Stimulated activated CD4-positive, alpha-beta T cell treated with anti-CD3 and anti-CD28 coated beads, Interleukin-1b, Interleukin-23, amount 100 ng/mL, for 4 hours (primary cell): ENCODE data around the gene MDM1.

Experiments used
- DNase-seq, 2 donors: peaks; one replicate each; pipeline ENCODE4 v3.0.0-alpha.2; 2020; ENCODE audit warnings: low read depth in 2 of 2

The MDM1 gene, protein sequence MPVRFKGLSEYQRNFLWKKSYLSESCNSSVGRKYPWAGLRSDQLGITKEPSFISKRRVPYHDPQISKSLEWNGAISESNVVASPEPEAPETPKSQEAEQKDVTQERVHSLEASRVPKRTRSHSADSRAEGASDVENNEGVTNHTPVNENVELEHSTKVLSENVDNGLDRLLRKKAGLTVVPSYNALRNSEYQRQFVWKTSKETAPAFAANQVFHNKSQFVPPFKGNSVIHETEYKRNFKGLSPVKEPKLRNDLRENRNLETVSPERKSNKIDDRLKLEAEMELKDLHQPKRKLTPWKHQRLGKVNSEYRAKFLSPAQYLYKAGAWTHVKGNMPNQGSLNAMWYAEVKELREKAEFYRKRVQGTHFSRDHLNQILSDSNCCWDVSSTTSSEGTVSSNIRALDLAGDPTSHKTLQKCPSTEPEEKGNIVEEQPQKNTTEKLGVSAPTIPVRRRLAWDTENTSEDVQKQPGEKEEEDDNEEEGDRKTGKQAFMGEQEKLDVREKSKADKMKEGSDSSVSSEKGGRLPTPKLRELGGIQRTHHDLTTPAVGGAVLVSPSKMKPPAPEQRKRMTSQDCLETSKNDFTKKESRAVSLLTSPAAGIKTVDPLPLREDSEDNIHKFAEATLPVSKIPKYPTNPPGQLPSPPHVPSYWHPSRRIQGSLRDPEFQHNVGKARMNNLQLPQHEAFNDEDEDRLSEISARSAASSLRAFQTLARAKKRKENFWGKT

DNA sequence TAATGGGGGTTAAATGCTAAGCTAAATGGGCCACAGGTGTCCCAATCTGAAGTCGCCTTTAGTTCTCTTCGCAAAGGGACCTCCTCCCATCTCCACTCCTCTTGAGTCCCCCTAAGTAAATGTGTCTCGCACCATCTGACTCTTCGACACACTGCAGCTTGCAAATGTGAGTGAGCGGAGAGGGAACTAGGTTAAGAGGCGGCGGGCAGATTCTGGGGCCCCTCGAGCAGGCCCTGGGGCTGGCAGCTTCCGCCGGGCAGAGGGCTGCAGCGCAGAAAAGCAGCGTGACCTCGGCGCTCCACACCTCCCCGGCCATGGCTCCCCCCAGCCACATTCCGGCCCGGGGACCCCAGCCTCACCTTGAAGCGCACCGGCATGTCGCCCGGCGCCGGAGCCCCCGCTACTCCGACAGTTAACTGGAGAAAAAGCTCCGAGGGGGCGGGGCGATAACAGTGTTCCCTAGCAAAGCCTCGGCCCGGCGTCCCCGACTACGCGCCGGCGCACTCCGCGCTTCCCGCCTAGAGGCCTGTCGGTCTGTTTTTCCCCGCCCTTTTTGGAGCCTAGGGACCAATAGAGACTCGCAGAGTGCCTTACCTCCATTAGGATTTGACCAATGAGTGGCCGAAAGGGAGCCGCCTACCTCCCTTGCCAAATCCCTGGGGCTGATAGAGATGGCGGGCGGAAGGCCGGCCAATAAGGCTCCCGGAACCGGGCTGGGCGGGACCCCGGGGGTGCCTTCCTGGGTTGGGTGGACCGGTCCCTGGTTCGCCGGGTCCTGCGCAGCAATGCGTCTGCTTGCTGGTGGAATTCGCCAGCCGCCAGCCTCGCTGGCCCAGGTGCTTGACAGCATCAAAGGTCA, at the start of gene MDM1:
Gene MDM1 (minus strand): TSS at position 494 of the 859 bp plus-strand sequence. CDS start 117 bp downstream, at position 377.
- peak; percentile 92 to 93 for DNase-seq

DNA sequence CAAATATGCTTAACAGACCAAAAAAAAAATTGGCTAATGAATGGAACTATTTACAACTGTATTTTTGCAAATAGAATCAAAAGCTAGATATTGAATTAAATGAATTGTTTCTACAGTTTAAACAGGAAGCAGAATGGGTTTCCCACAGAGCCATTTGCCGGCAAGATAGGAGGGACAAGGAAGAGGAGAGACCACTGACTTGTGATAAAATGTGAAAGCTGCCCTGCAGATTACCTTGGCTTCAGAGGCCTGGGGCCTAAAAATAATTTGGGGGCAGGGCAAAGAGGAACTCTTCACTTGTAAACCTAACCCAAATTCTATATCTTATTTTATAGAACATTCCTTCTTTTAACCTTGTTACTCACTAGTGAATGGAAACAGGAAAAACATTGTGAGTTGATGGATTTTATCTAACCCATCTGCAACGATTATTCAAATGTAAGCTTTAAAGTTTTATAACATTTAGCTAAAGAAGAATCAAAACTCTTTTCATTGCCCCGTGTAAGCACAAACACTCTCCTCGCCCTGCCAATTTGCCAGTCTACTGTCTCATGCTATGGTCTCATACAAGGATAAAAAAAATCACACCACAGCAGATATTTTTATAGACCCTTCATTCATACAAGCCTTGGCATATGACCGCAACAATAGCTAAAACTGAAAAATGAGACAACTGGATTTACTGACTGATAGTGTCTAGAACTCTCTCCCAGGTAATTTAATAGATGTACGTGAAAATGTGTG, 49.5 kb upstream of the MDM1 start:
- DNase-seq = no peak

DNA sequence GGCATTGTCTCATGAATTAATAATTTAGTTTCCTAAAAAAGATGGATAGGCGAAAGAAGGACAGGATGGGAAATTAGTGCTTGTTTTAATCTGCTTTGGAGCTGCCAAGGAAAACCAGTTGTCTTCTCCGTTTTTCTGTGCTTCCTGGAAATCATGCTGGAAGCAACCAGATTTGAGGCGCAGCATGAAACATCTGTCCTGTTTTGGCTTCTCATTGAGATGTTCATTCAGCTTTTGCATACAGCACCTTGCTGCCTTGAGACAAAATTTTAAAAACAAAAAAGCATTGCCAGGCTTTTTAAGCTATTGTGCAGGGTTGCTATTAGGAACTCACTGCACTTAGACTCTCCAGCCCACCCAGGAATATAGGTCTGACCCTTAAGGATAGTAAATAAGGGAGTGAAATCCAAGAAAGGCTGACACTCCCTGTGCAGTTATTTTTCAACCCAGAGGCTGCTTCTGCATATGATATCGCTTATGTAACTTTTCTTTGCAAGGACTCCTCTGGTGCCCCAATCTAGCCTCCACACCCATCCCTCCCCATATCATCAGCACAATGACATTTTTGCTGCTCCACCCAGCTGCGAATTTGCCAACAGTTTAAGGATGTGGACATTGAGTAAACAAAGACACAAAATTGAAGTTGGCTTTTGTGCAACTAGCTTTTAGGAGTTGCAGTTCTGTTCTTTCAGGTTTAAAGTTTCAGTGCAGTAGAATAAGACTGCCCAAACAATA, 46.9 kb upstream of the MDM1 start:
- DNase-seq = no peak

DNA sequence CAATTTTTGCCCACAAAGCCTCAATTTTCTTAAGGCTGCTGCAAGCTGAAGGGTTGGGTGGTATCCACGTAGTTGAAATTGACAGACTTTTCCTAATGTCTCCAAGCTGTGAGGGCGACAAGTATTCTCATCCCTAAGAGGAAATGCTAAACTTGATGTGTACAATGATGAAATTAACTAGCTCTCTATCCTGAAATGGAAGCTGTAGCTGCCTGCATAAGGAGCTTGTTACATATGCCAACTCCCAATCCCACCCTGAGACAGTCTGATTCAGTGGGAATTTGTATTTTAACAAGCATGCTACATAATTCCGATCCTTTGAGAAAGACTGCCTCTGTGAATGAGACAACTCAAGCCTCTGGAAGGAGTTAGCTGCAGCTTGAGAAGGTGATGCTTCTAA, 45.7 kb upstream of the MDM1 start:
- DNase-seq = no peak

DNA sequence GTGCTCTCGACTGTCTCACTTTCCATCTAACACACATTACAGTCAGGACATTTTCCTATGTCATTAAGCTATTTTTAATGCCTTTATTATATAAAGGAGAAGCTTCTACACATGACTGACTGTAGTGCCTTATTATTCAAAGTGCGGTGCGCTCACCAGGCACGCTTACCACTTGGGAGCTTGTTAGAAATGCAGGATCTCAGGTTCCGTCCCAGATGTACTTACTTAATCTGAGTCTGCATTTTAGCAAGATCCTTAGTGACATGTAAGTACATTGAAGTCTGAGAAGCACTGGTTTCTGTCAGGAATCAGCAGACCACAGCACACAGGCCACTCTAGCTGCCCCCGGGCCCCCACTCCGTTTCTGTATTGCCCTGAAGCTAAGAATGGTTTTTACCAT, 44.7 kb upstream of the MDM1 start:
- no peak for DNase-seq

DNA sequence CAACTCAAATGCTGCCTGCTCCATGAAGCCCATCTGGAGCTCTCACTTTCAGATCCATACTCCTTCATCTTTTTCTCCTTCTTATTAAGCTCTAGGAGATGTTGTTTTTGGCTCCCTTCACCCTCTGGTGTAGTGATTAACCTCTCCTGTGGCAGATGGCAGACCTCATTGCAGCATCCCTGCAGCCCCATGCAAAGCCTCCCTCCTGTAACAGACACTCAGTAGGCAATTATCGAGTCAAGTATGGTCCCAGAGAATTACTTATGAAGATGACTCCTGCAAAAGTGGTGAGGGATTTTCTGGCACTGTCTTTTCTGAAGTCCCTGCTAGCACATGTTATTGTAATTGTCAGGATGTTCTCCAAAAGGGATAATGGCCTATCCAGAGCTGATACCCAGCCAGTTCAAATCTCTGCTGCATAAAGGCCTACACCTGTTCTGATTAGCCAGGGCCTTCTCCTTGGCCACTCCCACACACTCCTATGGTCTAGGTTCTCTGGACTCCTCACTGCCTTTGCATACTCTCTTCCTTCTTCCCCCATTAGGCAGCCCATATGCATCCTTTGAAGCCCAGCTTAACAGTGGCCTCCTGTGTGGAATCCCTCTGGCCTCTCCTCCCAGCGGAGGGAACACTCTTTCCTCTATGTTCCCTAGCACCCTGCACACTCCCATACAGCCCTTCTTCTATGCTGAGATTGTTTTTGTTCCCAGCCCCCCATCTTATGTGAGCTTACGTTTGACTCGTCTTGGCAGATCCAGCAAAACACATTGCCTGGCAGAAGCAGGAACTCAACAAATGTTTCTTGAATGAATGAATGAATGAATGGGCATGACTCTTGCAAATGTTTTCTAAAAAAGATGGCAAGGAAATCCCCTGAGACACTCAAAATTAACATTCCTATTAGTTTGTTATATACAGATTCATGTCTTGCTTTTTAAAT, 43.9 kb upstream of the MDM1 start:
- no peak for DNase-seq

DNA sequence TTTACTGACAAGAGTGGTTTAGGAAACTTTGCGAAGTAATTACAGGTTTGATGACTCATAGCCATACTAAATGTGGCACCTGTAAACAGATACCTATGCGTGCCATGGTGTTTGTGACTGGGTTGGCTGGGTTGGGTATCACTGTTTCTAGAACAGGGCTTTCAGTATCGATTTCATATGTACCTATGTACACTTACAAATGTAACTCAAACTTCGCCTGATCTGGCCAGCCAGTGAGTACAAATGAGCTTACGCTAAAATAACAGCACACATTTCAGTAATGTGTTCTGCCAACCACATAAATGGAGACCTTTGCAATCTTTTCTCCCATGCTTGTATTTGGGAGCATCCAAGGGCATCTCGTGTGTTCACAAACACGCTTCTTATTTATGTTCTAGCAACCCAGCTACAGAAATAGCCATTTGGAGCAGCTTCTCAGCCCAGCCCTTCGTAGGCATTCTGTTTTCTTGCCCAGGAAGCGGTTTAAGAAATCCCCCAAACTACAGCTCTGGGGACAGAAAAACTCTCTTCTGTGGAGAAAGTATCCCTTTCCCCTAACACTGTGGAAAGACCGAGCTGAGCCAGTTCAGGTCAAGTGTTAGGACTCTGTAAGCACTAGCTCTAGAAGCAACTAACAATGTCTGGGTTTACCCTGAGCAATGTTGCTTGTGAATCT, 42.3 kb upstream of the MDM1 start:
- DNase-seq = peak; percentile 17 to 27

DNA sequence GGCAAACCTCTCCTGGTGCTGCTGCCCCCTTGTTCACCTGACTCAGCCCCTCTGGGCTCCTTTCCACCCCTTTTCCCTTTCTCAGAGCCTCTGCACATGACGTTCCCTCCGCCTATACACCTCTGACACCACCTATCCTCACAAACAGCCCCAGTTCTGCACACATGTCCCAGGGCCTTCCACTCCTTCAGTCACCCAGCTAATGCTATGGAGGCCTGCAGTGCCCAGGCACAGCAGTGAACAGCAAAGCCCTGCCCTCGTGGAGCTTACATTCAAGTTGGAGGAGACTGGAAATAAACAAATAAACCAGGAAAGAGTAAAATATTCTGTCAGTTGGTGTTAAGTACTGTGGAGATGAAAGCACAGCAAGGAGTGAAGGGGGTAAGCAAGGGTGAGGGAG, 38.5 kb upstream of the MDM1 start:
- DNase-seq = no peak

DNA sequence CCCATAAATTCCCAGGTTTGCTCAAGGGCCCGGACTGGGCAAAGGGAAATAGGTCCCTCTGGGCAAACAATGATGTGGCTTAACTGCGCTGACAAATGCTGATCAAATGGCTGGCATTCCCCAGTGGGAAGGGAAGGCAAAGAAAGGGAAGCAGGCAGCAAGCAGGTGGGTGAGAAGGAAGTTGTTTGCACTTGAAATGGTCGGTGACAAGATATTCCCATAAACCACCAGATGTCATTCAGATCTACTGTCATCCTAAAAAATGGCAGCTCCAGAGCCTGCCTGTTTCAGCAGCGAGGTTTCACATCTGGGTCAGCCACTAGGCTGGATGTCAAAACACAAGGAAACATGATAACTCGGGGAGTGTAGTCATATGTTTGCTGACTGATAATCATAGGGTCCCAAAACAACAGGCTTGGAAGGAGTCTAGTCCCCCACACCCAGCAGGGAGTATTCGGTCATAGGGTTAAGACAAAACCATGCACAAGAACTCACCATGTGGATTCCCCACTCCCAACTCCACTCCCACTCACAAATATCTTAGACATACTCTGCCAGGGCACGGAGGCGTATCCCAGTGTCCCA, 37.9 kb upstream of the MDM1 start:
- DNase-seq = no peak

DNA sequence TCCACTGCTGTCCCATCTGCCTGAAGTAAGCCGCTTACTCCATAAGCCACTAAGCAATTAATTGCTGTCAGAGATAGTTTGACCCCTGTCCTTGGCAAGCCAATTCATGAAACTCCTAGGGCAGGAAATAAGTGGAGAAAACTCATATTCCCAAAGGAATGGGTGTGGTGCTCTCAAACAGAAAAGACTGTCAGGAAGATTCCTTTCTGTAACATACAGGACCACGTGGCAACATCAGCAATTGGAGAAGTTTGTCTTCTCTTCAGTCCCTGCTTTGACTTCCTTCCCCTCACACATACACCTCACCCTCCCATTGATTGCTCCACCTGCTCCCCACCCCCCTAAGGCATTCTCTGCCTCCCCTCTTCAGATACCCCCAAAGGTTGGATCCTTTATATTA, 36.2 kb upstream of the MDM1 start:
- no peak for DNase-seq

DNA sequence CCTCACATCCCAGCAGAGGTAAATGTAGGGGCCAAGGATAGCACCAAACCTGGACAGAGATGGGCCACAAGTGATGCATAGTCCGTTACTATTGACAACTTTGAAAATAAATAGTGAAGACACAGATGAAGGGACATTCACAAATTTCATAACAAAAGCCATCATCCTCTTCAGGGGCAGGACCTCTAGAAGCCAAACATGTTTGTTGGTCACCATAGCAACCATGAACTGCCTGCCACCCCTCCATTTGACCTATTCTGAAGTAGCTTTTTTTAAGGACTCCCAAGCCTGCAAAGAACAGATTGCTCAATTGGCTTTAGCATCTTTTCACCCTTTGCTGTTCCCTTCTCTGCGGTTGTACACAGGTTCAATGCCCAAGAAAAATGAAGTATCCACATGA, 35.7 kb upstream of the MDM1 start:
- DNase-seq = no peak

DNA sequence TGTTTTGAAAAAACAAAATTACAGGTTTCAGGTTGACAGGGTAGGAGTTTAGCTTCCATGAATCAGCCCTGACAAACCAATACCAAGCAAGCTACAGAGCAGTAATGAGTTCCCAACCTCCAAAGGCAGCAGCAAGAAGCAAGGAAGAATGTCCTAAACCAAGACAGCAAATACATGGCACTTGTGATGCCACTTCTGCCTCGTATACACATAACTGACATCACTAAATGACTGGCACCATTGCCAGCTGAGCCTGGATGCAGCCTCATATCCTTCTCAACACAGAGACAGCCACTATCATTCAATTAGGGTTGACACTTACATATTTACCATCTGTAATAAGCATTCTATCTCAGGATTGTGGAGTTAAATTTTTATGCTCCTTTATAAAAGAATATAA, 35.0 kb upstream of the MDM1 start:
- no peak for DNase-seq

DNA sequence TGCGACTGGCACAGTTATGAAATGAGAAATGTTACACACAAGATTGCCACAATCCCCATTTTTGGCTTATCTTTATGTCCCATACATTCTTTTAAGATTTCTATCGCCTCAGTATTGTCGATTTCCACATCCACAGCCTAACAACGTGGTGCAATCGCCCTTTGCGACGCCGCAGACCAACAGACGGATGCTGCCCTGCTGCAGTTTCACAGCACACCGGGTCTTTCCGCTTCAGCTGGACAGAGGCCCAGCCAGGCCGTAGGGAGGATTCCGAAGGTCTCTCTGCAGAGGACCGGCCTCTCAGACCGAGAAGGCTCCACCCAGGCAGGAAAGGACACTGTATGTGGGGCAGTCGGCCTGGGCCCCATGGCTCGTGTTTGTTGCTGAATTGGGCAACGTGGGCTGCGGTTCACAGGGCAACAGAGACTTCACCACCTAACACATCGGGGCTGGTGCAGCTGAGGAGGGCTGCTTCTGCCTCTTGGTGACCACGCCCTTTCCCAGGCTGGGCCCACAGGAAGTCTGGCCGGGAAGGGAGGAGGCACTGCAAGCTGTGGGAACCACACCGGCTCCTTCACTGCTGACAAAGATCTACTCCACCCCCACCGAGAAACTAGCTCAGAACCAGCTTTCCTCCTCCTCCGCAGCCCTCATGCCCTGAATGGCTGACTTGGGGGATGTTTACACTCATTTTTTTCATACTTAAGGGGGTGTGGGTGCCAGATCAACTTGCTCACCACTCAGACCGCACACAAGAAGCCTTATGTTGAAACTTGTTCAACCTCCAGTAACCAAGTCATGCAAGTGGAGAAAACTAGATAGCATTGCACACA, 32.9 kb upstream of the MDM1 start:
- peak; percentile 52 to 57 for DNase-seq

DNA sequence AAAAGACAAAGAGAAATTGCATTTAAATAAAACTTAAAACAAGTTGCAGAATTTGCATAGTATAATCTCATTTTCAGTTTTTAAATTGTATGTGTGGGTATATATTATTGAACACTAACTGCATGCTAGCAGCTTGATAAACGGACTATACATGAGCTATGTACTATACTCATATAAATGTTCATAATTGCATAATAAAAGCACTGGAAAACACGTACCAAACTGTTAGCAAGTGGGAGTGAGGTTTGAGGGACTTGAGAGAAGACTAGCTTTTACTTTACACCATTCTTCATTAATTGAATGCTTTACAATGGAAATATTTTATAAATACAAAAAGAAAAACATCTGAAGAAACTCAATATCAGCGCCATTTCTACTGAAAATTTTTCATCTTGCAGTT, 32.2 kb upstream of the MDM1 start:
- no peak for DNase-seq

DNA sequence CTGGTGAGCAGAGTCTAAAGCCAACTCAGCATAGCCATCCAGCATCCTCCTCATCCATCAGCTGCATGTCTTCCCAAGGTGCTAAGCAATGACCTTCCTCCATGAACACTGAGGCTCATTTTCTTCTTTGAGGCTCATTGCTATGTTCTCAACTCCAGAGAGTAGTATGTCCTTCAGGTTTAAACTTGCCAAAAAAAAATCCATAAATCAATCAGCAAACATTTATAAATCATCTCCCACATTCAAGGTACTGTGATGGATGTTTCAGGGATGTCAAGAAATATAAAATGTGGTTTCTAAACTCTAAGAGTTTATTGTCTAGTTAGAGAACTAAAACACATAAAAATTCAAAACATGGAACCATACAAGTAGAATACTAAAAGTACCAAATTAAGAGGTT, 29.8 kb upstream of the MDM1 start:
- DNase-seq = no peak

DNA sequence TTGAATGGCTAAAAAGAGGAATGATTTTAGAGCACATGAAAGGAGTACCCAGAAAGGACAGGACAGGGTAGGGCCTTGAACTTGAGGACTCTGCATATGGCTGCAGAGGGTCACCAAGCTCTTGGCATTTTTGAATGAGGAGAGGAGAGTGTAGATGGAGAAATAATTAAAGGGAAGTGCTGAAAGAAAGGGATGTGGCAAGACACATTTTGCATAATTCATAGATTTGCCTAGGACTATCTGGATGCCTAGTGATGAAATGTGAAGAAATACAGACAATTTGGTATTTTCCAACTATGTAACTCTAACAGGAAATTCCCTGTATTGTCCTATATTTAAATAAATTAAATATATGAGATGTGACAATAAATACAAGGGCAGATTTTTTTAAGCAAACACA, 27.5 kb upstream of the MDM1 start:
- no peak for DNase-seq

DNA sequence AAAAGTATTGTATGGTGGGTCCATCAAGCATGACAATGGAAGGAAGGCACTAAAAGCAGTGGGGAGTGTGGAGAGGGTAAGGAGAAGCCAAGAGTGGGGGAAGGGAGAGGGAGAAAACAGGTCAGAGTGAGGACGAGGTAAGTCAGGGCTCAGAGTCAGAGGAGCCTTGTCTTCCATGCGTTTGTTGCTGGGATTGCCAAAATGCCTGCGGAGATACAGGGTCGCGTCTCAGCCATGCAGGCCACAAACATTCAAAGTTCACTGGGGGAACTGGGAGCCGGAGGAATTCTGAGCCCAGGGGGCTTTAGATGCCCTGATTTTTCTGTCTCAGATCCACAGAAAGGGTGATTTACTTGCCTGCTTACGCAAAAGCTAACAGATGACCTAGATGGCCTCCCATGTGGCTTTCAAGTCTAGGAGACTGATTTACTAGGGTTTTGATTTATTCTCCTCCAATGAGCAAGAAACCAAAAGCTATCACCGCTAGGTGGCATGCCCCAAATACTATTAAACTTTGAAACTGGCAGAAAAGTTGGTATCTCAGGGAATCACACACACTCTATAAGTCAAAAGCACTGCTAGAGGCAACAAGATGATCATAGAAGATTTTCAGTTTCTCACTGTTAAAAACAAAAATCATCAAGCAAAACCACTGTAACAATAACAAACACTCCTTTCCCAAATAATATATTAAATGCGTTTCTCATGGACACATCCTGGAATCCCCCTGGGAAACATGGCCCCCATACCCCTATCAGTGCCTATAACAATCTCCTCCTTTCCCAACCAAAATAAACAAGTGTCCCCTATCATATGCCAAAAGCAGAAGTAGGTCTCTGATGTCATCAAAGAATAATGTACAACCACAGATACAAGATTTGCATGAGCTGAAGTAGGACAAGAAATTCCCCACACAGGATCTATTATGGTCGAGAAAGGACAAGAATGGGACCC, 26.6 kb upstream of the MDM1 start:
- peak; percentile 26 to 57 for DNase-seq
